GM18508 (cell line): ENCODE data around the gene HMGCR.

Experiments used
- ATAC-seq: cut with Tn5 transposase; IDR thresholded peaks from one replicate; pipeline ENCODE4 v1.9.1; 2021; ENCODE audit warnings: moderate number of reproducible peaks; ENCODE audit not compliant: insufficient read depth, unreplicated experiment

HMGCR gene

GRCh38 chr5:75338408-75338807, 1.4 kb downstream of the HMGCR start:
- ATAC-seq = no peak

DNA sequence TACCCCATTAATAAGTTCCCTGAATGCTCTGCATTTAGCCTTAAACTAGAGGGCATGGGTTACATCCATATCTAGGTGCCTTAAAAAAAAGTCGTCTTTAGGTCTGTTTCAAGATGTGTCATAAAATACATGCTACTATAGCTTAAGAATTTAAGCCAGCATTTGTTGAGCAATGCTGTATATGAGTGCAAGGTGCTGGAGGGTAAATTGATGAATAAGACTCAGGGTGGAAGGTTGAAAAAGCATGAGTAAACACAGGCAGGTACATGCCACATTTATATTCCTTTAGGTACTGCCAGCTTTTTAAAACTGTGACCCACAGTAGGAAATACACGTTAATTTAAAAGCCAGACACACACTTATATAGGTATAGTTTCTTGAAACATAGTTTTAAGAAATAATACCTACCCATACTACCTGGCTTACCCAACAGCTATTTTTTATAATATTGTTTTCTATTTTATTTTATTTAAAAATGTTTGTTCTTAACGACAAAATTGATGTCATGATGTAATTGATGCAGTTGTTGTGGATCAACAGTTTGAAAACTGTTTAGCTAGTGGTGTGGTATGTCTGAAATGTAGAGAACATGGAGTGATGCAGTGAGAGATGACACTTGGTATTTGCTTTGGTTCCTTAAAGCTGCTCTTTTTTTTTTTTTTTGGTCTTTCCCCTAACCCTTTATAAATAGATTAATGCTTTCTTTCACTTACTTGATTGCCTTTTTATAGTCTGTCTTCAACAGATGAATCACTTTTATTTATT, 3.9 kb downstream of the HMGCR start:
- no peak for ATAC-seq

DNA sequence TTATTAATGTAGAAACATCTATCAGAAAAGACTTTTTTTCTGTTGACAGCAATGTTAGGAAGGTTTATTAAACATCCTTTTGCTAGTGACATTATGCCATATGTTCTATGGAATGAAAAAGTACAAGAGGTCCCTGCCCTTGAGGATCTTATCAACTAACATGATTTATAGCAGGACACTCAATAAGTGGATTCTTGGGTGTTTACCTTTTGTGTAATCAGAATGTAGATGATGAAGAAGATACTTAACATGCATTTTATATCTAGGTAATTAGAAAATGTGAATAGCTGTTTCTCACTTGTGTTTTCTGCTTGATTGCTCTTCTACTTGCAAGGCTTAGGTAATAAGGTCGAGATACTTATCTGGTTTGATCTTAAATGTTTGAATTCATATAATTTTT, 4.9 kb downstream of the HMGCR start:
- ATAC-seq = no peak

DNA sequence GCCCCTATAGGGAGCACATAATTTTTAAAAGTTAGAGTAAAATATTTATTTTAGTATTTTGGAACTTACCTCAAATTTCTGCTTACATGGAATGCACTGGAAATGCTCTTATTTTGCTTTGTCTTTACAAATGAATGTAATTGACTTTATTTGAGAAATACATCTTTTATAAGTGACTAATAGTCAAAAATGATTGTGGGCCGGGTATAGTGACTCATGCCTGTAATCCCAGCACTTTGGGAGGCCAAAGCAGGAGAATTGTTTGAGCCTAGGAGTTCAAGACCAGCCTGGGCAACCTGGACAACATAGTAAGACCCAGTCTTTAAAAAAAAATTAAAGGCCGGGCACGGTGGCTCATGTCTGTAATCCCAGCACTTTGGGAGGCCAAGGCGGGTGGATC, 5.8 kb downstream of the HMGCR start:
- no peak for ATAC-seq

- no peak for ATAC-seq
Observed at GRCh38 chr5:75348241-75348640, 11.2 kb downstream of the HMGCR start.

DNA sequence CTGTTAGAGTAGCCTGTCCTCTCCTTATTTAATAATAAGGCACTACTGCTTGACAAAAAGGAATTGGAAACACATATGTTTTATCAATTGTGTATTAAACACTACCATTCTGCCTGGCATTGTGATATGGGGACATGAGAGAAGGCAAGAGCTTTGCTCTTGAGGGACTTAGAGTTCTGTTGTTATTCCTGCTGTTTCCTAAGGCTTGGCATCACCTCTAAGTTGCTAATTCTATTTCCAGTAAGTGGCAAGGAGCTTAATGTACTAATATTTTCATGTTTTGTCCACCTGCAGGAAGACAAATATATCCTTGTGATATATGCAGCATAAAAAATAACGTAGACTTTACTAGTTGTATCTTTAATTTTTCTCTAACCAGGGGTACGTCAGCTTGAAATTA, 12.6 kb downstream of the HMGCR start:
- no peak for ATAC-seq

DNA sequence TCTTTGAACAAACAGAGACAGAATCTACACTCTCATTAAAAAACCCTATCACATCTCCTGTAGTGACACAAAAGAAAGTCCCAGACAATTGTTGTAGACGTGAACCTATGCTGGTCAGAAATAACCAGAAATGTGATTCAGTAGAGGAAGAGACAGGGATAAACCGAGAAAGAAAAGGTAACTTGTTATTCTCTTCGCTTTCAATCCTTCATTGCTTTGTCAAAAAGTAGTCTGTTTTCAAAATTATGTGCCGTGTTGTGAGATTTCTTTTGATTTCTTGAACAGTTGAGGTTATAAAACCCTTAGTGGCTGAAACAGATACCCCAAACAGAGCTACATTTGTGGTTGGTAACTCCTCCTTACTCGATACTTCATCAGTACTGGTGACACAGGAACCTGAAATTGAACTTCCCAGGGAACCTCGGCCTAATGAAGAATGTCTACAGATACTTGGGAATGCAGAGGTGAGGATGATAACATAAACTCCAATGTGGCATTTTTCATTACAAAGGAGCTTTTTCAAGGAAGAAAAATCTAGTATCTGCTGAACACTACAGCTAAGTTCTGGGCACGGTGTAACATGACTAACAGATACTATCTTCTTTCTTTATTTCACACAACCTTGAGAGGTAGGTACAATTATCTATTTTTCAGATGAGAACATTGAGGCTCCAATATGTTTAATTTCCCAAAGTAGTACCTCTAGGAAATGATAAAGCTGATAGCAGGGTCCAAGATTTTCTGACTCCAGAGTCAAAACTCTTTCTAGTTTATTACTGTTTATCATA, 14.3 kb downstream of the HMGCR start:
- no peak for ATAC-seq

- no peak for ATAC-seq
Observed at GRCh38 chr5:75355236-75355635, 18.2 kb downstream of the HMGCR start.

- ATAC-seq = no peak
Observed at GRCh38 chr5:75356719-75357118, 19.7 kb downstream of the HMGCR start.

DNA sequence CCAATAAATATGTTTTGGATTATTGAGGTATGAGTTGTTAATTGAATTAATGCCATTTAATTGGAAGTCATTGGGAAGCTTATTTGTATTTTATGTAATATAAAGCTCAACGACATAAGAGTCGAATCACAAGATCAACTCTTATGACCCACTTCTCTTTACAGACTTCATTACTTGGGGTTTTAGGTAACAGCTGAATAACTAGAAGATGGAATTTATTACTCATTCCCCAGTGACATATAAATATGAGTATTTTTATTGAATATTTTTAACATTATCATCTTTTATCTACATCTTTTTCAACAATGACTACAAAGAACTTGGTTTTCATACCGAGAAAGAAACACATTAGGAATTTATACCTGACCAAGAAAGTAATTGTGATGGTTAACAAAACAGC, 21.1 kb downstream of the HMGCR start:
- ATAC-seq = no peak

DNA sequence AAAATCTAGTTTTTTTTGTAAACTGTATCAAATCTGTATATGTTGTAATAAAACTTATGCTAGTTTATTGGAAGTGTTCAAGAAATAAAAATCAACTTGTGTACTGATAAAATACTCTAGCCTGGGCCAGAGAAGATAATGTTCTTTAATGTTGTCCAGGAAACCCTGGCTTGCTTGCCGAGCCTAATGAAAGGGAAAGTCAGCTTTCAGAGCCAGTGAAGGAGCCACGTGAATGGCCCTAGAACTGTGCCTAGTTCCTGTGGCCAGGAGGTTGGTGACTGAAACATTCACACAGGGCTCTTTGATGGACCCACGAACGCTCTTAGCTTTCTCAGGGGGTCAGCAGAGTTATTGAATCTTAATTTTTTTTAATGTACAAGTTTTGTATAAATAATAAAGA, 24.3 kb downstream of the HMGCR start:
- ATAC-seq = no peak

- ATAC-seq = no peak
Observed at GRCh38 chr5:75362474-75362975, 25.5 kb downstream of the HMGCR start.

DNA sequence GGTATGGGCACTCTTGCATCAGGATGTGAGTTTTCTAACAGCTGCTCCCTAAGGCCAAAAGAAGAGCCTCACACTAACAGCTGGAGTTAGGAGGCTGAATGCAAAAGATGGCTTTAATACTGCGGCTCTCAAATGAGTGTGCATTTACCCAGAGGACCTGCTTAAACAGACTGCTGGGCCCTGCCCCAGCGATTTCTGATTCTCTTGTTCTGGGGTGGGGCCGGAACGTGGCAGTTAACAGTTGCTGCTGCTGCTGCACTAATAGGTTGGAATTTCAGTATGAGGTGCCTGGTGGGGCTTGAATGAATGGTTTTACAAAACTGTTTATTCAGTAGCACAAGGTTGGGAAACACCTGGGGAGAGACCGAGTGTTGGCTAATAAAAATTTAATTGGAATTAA, 26.1 kb downstream of the HMGCR start:
- ATAC-seq = no peak

DNA sequence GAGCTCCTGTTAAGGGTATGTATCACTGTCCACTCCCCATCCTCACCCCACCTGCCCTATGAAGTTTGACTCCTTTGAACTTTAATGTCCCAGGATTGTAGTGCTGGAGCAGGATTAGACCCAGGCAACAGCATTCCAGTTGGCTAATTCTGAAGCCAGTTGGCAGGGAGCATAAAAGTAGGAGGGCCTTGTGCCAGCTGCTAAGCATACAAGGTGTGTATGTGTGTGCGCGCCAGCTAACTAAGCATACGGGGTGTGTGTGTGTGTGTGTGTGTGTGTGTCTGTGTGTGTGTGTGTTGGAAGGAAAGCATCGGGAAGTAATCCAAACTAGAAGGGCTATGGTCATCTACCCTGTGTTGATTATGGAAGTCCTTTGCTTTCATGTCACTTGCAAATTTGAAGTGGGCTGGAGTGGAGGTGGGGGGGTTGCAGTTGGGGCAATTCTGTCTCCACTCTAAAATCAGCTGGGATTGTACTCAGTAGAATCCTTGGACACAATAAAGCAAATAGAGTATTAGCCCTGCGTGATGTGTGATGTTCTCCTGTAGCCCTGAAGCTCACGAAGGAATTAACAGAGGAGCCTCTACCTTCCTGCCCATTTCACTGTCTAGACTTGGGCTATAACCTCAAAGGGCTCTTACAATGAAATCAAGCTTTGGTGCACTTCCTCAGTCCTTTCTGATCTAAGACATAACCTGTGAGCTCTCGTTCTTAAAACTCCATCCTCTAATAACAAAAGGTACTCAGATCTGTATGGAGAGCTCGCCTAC, 26.9 kb downstream of the HMGCR start:
- ATAC-seq = no peak

DNA sequence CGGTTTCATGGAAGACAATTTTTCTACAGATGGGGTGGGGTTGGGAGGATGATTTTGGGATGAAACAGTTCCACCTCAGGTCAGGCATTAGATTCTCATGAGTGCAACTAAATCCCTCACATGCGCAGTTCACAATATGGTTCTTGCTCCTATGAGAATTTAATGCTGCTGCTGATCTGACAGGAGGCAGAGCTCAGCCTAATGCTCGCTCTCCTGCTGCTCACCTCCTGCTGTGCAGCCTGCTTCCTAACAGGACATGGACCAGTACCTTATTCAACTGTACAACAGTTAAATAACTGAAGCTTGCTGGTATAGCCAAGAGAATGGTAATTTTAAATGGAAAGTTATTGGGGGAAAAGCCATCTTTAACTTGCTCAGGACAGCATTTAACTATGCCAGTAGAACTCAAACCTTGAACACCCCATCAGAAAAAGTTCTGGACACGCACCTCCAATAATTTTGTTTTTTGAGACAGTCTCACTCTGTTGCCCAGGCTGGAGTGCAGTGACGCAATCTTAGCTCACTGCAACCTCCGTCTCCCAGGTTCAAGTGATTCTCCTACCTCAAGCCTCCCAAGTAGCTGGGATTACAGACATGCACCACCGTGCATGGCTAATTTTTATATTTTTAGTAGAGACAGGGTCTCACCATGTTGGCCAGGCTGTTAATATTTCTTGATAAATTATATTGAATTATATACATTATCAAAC, 27.7 kb downstream of the HMGCR start:
- no peak for ATAC-seq

DNA sequence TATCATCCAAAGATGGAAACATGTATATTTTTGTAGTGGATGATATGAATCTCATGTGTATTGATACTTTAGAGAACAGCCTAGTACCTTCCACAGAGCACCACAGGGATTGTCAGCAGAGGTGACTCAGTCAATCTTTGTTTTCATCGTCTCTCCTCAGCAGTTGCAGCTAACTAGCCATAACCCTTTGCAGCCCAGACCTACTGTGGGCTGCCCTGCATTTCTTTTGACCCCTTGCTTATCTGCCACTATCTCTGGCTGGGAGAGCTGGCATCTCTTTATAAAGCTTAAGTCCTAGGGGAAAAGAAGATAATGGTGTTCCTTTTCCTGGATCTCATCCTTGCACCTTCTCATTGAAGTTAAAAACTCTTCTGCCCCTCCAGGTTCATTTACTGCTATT, 28.7 kb downstream of the HMGCR start:
- ATAC-seq = no peak

- peak; percentile 55 for ATAC-seq
Observed at GRCh38 chr5:75366787-75367186, 29.8 kb downstream of the HMGCR start.

GRCh38 chr5:75367401-75367800, 30.4 kb downstream of the HMGCR start:
- ATAC-seq = no peak

DNA sequence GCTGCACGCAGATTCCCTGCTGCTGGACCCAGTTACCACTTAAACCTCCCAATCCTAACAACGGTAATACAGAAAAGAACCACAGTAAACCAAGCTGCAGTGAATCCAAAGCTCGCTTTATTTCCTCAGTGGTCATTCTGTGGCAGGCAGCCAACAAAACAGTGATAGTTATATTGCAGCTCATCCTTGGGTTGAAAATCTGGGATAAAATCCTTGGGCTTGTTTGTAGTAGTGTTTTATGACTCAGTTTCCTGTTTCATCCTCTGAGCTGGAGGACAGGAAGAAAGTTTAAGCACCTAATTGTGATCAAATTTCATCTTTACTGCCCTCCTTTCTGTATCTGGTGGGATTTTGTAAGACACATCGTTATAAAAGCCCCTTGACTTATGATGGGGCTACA, 31.4 kb downstream of the HMGCR start:
- ATAC-seq = no peak

DNA sequence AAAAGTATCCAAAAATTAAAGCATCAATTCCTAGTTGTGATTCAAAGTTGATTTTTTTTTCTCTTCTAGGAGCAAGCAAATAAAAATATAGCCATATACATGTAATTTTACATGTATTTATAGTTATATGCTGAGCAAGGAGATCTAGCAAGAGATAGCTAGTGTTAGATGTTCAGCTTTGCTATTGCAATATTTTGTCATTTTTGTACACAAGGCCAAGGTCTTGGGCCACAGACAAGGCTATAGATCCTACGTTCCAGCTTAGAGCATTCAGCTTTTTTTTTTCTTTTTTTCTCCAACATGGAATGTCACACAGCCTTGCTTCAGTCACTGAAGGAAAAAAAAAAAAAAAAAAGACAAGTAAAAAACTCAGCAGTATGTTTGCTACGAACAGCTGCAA, 36.8 kb downstream of the HMGCR start:
- no peak for ATAC-seq
